Stimulated activated CD8-positive, alpha-beta memory T cell treated with anti-CD3 and anti-CD28 coated beads, Interleukin-7, amount 100 ng/mL, for 48 hours (primary cell): ENCODE measurements around the gene NR6A1.
"Not testable (repeated sequence)": the region's sequence is repeated elsewhere in the genome, so short reads cannot be mapped to it uniquely, and the experiment has no call there.

Experiments
- DNase-seq, 2 donors: peaks; one replicate each; pipeline ENCODE4 v3.0.0-alpha.2; 2020; ENCODE audit warnings: low read depth in 1 of 2; ENCODE audit errors: extremely low read depth in 1 of 2

The NR6A1 gene

DNA sequence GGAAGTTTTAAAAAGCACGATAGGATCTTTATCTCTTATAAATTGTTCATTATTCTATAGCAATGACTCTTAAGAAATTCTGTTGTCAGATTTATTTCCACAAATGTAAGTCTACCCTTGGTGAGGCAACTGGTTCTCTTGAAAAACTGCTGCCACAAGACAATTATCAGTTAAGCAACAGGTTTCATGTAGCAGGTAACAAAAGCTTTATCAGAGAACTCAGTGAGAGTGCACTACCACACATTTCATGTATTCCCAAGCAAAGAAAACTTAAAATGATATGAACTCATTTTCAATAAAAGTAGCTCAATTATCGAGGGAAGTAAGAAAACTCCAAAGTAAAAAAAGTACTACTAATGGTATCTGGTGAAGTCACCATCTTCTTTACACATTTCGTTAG lies 9.4 kb downstream of the NR6A1 start:
- DNase-seq = no peak

DNA sequence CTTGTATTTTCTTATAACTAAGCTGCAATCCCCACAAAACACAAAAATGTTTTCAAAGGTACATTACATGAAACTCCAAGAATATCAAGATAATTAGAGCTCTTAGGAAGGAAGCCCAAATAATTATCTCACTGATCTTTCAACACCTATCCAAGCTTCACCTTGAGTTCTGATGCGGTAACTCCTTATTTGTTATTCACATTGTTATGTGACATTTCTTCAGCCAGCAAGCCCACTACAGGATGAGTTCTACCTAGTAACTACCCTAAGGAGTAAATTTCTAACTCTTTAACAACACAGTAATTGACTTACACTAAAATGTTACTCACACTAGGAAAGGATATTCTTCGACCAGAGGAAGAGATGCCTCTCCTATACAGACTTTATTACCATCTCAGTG lies 9.9 kb downstream of the NR6A1 start:
- no peak for DNase-seq

GRCh38 chr9:124760719-124761118 lies 10.4 kb downstream of the NR6A1 start:
- no peak for DNase-seq

DNA sequence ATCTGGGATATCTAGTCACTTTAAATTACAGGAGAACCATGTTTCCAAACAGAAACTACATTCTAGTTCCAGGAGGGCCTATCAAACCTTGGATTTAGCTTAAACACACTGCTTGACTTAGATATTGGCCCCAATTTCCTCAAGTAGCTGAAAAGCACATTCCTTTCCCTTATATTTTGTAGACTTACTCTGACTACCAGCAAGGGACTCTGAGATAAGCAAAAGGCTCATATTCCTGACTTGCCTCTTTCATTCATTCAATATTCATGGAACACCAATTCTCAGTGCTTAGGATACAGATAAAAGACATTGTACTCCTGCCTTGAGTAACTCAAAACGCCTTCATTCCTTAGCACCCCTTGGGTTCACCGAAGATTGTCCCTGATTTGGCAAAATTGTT lies 11.8 kb downstream of the NR6A1 start:
- no peak for DNase-seq

DNA sequence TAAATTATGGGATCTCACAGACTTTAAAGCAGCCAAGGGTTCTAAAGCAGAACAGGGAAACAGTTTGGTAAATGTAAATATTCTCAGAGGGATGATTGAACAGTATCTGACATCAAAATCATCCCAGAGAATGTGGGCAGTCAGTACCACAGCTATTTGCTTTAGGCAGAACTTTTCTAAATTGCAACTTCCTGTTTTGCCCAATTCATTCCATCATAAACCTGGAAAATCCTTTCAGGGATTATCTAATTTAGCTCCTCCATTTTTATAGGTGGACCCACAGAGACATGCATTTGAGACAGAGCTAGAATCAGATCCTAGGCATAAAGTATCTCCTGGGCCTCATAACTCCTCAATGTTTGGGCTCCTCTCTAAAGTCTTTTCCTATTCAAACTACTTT lies 12.4 kb downstream of the NR6A1 start:
- DNase-seq = no peak

GRCh38 chr9:124758061-124758460 lies 13.1 kb downstream of the NR6A1 start:
- no peak for DNase-seq

GRCh38 chr9:124757616-124758015 lies 13.5 kb downstream of the NR6A1 start:
- DNase-seq = no peak

DNA sequence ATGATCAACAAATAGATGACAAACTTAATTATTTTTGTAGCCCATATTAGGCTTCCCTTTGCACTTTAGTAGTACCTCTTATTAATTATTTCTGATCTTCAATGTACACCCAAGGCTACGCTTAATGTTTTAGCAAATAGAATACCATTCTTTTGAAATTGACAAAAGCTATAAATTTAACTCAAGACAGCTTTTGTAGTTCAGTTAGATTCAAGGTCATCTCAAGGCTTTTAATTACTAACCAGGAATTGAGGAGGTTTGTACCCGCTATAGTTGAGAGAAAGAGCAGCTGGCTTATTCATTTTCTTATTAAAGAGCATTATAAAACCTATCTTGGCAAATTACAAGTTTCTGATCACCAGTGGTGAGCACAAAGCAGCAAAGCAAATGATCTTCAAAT lies 15.1 kb downstream of the NR6A1 start:
- no peak for DNase-seq

- no peak for DNase-seq
These were observed 16.1 kb downstream of the NR6A1 start for GRCh38 chr9:124755061-124755460.

DNA sequence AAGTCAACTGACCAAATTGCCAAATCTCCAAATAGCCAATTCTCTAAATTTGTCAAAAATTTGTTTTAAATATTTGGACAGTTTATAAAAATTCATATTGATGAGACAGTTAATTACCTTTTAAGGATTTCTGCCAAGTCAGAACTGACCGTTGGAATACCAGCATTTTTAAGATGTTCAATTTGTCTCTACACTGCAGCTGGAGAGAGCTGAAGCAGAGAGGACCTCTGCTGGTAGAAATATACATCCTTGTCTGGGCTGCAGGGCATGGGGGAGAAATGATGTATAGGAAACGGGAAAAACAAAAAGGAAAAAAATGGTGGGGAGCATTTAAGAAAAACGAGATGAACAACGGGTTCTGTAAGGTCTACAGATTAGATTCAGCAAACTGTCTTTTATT lies 16.8 kb downstream of the NR6A1 start:
- no peak for DNase-seq

- DNase-seq = no peak
These were observed 18.1 kb downstream of the NR6A1 start for GRCh38 chr9:124752967-124753366.

DNA sequence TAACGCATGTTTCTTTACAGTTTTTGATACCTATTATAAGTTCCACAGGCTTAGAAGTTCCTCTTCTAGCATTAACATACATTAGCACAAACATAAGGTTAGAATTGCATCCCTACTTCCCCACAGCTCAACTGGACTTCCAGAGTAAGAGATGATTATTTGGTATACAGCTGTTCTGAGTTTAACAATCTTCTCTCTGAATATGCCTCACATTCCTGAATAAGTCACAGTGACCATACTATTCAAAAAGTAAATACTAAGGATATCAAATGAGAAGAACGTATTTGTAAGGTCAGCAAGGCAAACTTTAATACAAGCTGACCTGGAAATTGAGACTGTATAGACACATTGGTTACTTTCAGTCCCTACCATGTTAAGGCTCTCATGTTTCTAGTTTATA lies 21.3 kb downstream of the NR6A1 start:
- DNase-seq = no peak

GRCh38 chr9:124749284-124749683 lies 21.8 kb downstream of the NR6A1 start:
- DNase-seq = no peak

GRCh38 chr9:124747065-124747464 lies 24.0 kb downstream of the NR6A1 start:
- no peak for DNase-seq

- DNase-seq = no peak
These were observed 27.3 kb downstream of the NR6A1 start for GRCh38 chr9:124743686-124744348.

DNA sequence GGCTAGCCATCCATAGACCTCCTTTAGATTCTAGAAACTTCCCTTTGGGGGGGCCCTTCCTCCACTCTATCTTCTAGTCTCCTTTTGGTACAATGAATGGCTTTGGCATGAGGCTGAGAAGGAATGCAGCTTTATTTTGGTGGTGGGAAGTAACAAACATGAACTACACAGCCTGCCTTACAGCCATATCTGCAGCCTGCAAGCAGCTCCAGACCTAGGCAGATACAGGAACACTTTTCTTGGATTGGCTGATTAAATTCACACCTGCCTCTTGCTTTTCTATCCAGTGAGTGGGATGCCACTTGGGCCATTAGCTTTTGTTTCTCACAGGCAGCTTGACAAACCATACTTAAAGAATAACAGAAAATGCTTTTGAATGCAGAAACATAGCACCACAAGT lies 28.2 kb downstream of the NR6A1 start:
- DNase-seq = no peak

DNA sequence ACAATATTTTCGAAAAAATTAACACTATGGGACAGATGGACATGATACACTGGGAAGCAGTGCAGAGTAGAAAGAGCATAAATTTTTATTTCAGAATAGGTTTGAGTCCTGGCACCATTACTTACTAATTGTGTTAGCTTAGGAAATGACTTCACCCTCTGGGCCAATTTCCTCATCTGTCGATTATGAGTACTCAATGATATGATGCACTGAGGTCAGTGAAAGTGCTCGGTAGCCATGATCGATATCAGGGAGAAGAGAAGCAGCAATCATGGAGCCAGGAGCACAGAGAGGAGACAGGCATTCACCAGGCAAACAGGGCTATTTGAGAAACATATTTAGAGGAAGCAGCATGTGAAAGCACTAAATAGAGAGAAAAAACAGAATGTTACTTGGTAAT lies 29.4 kb downstream of the NR6A1 start:
- DNase-seq = no peak

GRCh38 chr9:124741149-124741548 lies 30.0 kb downstream of the NR6A1 start:
- DNase-seq = no peak

GRCh38 chr9:124739360-124739759 lies 31.8 kb downstream of the NR6A1 start:
- DNase-seq = no peak

GRCh38 chr9:124738075-124738474 lies 33.0 kb downstream of the NR6A1 start:
- not testable (repeated sequence) for DNase-seq

- no peak for DNase-seq
These were observed 36.0 kb downstream of the NR6A1 start for GRCh38 chr9:124735121-124735520.

DNA sequence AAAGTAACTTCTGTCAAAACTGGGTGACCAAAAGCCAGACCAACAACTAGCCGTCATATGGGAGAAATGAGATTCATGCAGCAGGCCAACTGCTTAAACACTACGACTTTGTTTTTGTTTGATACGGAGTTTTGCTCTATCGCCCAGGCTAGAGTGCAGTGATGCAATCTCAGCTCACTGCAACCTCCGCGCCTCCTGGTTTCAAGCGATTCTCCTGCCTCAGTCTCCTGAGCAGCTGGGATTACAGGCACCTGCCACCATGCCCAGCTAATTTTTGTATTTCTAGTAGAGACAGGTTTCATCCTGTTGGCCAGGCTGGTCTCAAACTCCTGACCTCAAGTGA lies 36.4 kb downstream of the NR6A1 start:
- not testable (repeated sequence) for DNase-seq

GRCh38 chr9:124733964-124734740 lies 37.0 kb downstream of the NR6A1 start:
- DNase-seq = no peak
